GM23338 (cell line): ENCODE measurements around the gene APOM. TPM values are rescaled to one million over a fixed set of nuclear protein-coding genes. Genes with fewer than 3 reads are reported as not detected.
A peak's percentile ranks its signal among the peaks of the same experiment; 100 is the strongest.

Experiments
- ATAC-seq: fragments of 200-7000 bp; cut with Tn5 transposase; 3 replicates; pipeline ENCODE4 v1.9.1; 2020
- DNase-seq: peaks from one replicate; pipeline ENCODE4 v3.0.0-alpha.2; 2015; ENCODE audit warnings: low spot score
- H2AFZ ChIP-seq: fragments of 200-600 bp; sonication (generic); 2 replicates; pipeline ENCODE4 v1.8.0; 2016; ENCODE audit warnings: antibody characterized with exemption, mild to moderate bottlenecking, moderate library complexity
- H3F3A ChIP-seq: fragments of 200-600 bp; sonication (generic); replicated peaks from 2 replicates; pipeline ENCODE4 v1.8.0; 2017; ENCODE audit warnings: antibody characterized with exemption, mixed run types, low read depth
- H3K27ac ChIP-seq: fragments of 200-600 bp; sonication (generic); 2 replicates; pipeline ENCODE4 v1.6.1; 2016; ENCODE audit warnings: low read depth
- H3K27me3 ChIP-seq: fragments of 200-600 bp; sonication (generic); 2 replicates; pipeline ENCODE4 v1.8.0; 2016; ENCODE audit warnings: mild to moderate bottlenecking, mixed run types, moderate library complexity; ENCODE audit not compliant: insufficient read depth
- H3K36me3 ChIP-seq: fragments of 200-600 bp; sonication (generic); 2 replicates; pipeline ENCODE4 v1.8.0; 2016; ENCODE audit warnings: mild to moderate bottlenecking; ENCODE audit not compliant: insufficient read depth
- H3K4me1 ChIP-seq: fragments of 200-600 bp; sonication (generic); 2 replicates; pipeline ENCODE4 v1.8.0; 2016; ENCODE audit warnings: mild to moderate bottlenecking, moderate library complexity; ENCODE audit not compliant: insufficient read depth
- H3K4me2 ChIP-seq: fragments of 200-600 bp; sonication (generic); 2 replicates; pipeline ENCODE4 v1.7.1; 2017; ENCODE audit warnings: mixed run types
- H3K4me3 ChIP-seq: fragments of 200-600 bp; sonication (generic); 2 replicates; pipeline ENCODE4 v1.6.1; 2016; ENCODE audit warnings: mixed run types
- H3K79me2 ChIP-seq: fragments of 200-600 bp; sonication (generic); replicated peaks from 2 replicates; pipeline ENCODE4 v1.8.0; 2017; ENCODE audit warnings: mild to moderate bottlenecking; ENCODE audit not compliant: insufficient read depth
- H3K9me2 ChIP-seq: fragments of 200-600 bp; sonication (generic); 2 replicates; pipeline ENCODE4 v1.8.0; 2017; ENCODE audit not compliant: insufficient read depth
- H4K20me1 ChIP-seq: fragments of 200-600 bp; sonication (generic); replicated peaks from 2 replicates; pipeline ENCODE4 v1.8.0; 2017; ENCODE audit warnings: mild to moderate bottlenecking; ENCODE audit not compliant: insufficient read depth
- H3K27ac Mint-ChIP-seq: 2 replicates; pipeline ENCODE4 v1.8.0; 2020; ENCODE audit warnings: inconsistent platforms, mild to moderate bottlenecking, moderate library complexity, mixed read lengths
- H3K27me3 Mint-ChIP-seq: 3 replicates; pipeline ENCODE4 v1.8.0; 2022; ENCODE audit warnings: low read depth, mild to moderate bottlenecking, moderate library complexity, mixed read lengths, inconsistent platforms; ENCODE audit not compliant: insufficient read depth, poor library complexity
- H3K36me3 Mint-ChIP-seq: 3 replicates; pipeline ENCODE4 v1.8.0; 2021; ENCODE audit warnings: low read depth, mild to moderate bottlenecking, inconsistent platforms, moderate library complexity, mixed read lengths
- H3K4me1 Mint-ChIP-seq: 3 replicates; pipeline ENCODE4 v1.8.0; 2020; ENCODE audit warnings: mild to moderate bottlenecking, inconsistent platforms, mixed read lengths
- H3K4me3 Mint-ChIP-seq: 3 replicates; pipeline ENCODE4 v1.8.0; 2021; ENCODE audit warnings: moderate library complexity, mild to moderate bottlenecking, inconsistent platforms, mixed read lengths
- H3K9me3 Mint-ChIP-seq: 3 replicates; pipeline ENCODE4 v1.8.0; 2020; ENCODE audit warnings: moderate library complexity, mild to moderate bottlenecking, inconsistent platforms, mixed read lengths
- CTCF ChIP-seq, 2 experiments: fragments of 200-600 bp in 1 of 2; sonication (generic) in 1 of 2; conservative IDR thresholded peaks; 2 replicates each; pipeline versions ENCODE4 v1.5.1 to v1.6.1; 2016 to 2017; ENCODE audit warnings: antibody characterized with exemption in 2 of 2, low read depth in 2 of 2, mild to moderate bottlenecking in 2 of 2, moderate library complexity in 1 of 2
- ETS1 ChIP-seq: IDR thresholded peaks from 2 replicates; pipeline ENCODE4 v1.6.1; 2016; ENCODE audit warnings: antibody characterized with exemption
- EZH2phosphoT487 ChIP-seq: fragments of 200-600 bp; sonication (generic); IDR thresholded peaks from one replicate; pipeline ENCODE4 v1.8.1; 2018; ENCODE audit warnings: antibody characterized with exemption; ENCODE audit not compliant: unreplicated experiment
- NANOG ChIP-seq: IDR thresholded peaks from 2 replicates; pipeline ENCODE4 v1.6.1; 2016; ENCODE audit warnings: antibody characterized with exemption, borderline replicate concordance
- POLR2AphosphoS5 ChIP-seq: IDR thresholded peaks from 2 replicates; pipeline ENCODE4 v1.6.1; 2016; ENCODE audit warnings: antibody characterized with exemption, low read depth
- REST ChIP-seq: IDR thresholded peaks from one replicate; pipeline ENCODE4 v1.6.1; 2018; ENCODE audit warnings: antibody characterized with exemption; ENCODE audit not compliant: unreplicated experiment
- STAT1 ChIP-seq: IDR thresholded peaks from one replicate; pipeline ENCODE4 v1.6.1; 2016; ENCODE audit warnings: antibody characterized with exemption; ENCODE audit not compliant: unreplicated experiment
- ZNF114 ChIP-seq: fragments of 250-450 bp; sonication (Bioruptor Pico); IDR thresholded peaks from 2 replicates; pipeline ENCODE4 v1.5.0; 2020; ENCODE audit warnings: mild to moderate bottlenecking, moderate library complexity
- ZNF331 ChIP-seq: fragments of 250-450 bp; sonication (Bioruptor Pico); IDR thresholded peaks from 2 replicates; pipeline ENCODE4 v1.5.0; 2020; ENCODE audit warnings: low read depth, mild to moderate bottlenecking, moderate library complexity
- polyA plus RNA-seq: library from polyadenylated mRNA; unstranded; fragments of >200 nt; fragmentation: Nextera tagmentation; extraction: Ambion mirVana; gene quantifications from 2 replicates; pipeline ENCODE4 v1.2.1, GENCODE V29; 2016
- total RNA-seq: library from RNA; depleted of rRNA; stranded (reverse); fragments of >200 nt; shearing (Covaris generic); gene quantifications from 2 replicates; pipeline ENCODE4 v1.2.3, GENCODE V29; 2014

APOM gene
- total and polyA plus RNA-seq, 2 experiments from 2014 or later: 1.2 to 10.7 TPM

- ATAC-seq (no peak), DNase-seq (no peak)
- Mint-ChIP-seq H3K9me3 (no peaks in the 10 kb centered on the region; the same call in 2 of the 3 replicates), H3K27me3 (peaks cover 23% of the 10 kb centered on the region), H3K27ac (peak overlapping the region; percentile 98), H3K4me3 (peak overlapping the region; percentile 93), H3K4me1 (peaks cover 43% of the 10 kb centered on the region), H3K36me3 (peaks cover 69% of the 10 kb centered on the region)
- no peak for TF ChIP-seq ZNF331
- TF ChIP-seq CTCF (conservative IDR thresholded peaks at IDR 0.05; ENCODE audit: low read depth in 2 of 2): peak in 1 of 2 experiments; percentile 8; a peak in 1 of 4 replicates
- H3K4me1 ChIP-seq: peaks cover 26% of the 10 kb centered on the region
- no peaks in the 10 kb centered on the region for H3K9me2 ChIP-seq
- peaks cover 12% of the 10 kb centered on the region for H4K20me1 ChIP-seq
- peaks cover 34% of the 10 kb centered on the region for H3K36me3 ChIP-seq
- peak overlapping the region; percentile 89 for H3K4me2 ChIP-seq
- H3K27ac ChIP-seq: peak overlapping the region; percentile 94
- H3K4me3 ChIP-seq: peak overlapping the region; percentile 97
- peaks cover 21% of the 10 kb centered on the region; the same call in 1 of the 2 replicates for H3F3A ChIP-seq
- H2AFZ ChIP-seq: no peak overlapping the region
- H3K79me2 ChIP-seq: peaks cover 56% of the 10 kb centered on the region
- no peaks in the 10 kb centered on the region for H3K27me3 ChIP-seq
Measured at GRCh38 chr6:31663961-31664789, 8.5 kb downstream of the APOM start.

GRCh38 chr6:31664790-31665500 lies 9.3 kb downstream of the APOM start, which contains the start of gene GPANK1:
GPANK1 (minus strand) TSS chr6:31664997; CDS start chr6:31664478, 519 bp downstream.
- TF ChIP-seq REST (no peak), POLR2AphosphoS5 (peak; percentile 51), ZNF114 (no peak), ZNF331 (no peak), ETS1 (peak; percentile 40; the same call in 1 of the 2 replicates), STAT1 (no peak), NANOG (no peak), EZH2phosphoT487 (no peak)
- peak within 1 kb of the TSS; percentile 1; the same call in 1 of the 2 replicates for H2AFZ ChIP-seq

More at GRCh38 chr6:31664790-31665500, 9.3 kb downstream of the APOM start, which contains the start of gene GPANK1:
- Histone ChIP-seq H3F3A (peaks cover 21% of the 10 kb centered on the region; the same call in 1 of the 2 replicates), H4K20me1 (peaks cover 12% of the 10 kb centered on the region), H3K27ac (peak within 1 kb of the TSS; percentile 94), H3K36me3 (peaks cover 41% of the 10 kb centered on the region), H3K4me2 (peak within 1 kb of the TSS; percentile 89), H3K4me3 (peak within 1 kb of the TSS; percentile 97), H3K9me2 (no peaks in the 10 kb centered on the region), H3K27me3 (no peaks in the 10 kb centered on the region), H3K79me2 (peaks cover 51% of the 10 kb centered on the region), H3K4me1 (peaks cover 25% of the 10 kb centered on the region)
- ATAC-seq: peak; percentile 32
- H3K27me3 Mint-ChIP-seq: peaks cover 17% of the 10 kb centered on the region
- peaks cover 35% of the 10 kb centered on the region for H3K4me1 Mint-ChIP-seq
- peak within 1 kb of the TSS; percentile 98 for H3K27ac Mint-ChIP-seq
- H3K4me3 Mint-ChIP-seq: peak within 1 kb of the TSS; percentile 93
- peak; percentile 88 for DNase-seq
- H3K9me3 Mint-ChIP-seq: no peaks in the 10 kb centered on the region; the same call in 2 of the 3 replicates
- peaks cover 77% of the 10 kb centered on the region for H3K36me3 Mint-ChIP-seq
